HCT116 (cell line): ENCODE data around the gene KRT17. TPM values are rescaled to one million over a fixed set of nuclear protein-coding genes. Genes with fewer than 3 reads are reported as not detected.

Experiments used
- ATAC-seq: fragments of 200-7000 bp; cut with Tn5 transposase; 2 replicates; pipeline ENCODE4 v1.9.1; 2020; ENCODE audit warnings: mild to moderate bottlenecking, moderate library complexity
- BruUV-seq: library from RNA; stranded (reverse); fragments of 400-500 nt; replicated peaks from 2 replicates; lab custom pipeline; 2021; lab: Mats Ljungman, UMichigan
- CTCF ChIA-PET: fragments of 300-600 bp; sonication (Branson Sonifier 250); formaldehyde crosslinking; loops from one replicate; lab custom pipeline; 2021; ENCODE audit warnings: antibody characterized with exemption; lab: Charles Lee
- POLR2A ChIA-PET: fragments of 300-600, 350-600 bp; sonication (Branson Sonifier 250); formaldehyde crosslinking; loops from one replicate; lab custom pipeline; 2021; ENCODE audit warnings: antibody characterized with exemption; lab: Charles Lee
- RAD21 ChIA-PET, 2 experiments: fragments of 300-600 bp; sonication (Branson Sonifier 250); formaldehyde crosslinking; loops; one replicate each; lab custom pipeline; 2023; ENCODE audit warnings: low total read pairs in 2 of 2; ENCODE audit not compliant: uncharacterized antibody in 2 of 2, unreplicated experiment in 2 of 2, low non-redundant PET in 1 of 2; lab: Charles Lee
- DNase-seq: peaks from one replicate; pipeline ENCODE4 v3.0.0-alpha.2; 2010; ENCODE audit warnings: low read depth, low spot score
- H2AFZ ChIP-seq: fragments of 200-600 bp; shearing (Covaris generic), sonication (generic); 2 replicates; pipeline ENCODE4 v1.6.1; 2017; ENCODE audit warnings: low read depth, mixed run types, mixed read lengths, antibody characterized with exemption, low read length; ENCODE audit not compliant: poor library complexity, severe bottlenecking
- H3K27ac ChIP-seq: 2 replicates; pipeline ENCODE4 v1.5.1; 2012; ENCODE audit warnings: low read depth, low read length
- H3K27me3 ChIP-seq: fragments of 200-600 bp; sonication (generic); 2 replicates; pipeline ENCODE4 v1.6.1; 2016; ENCODE audit warnings: mixed run types, low read length, mixed read lengths; ENCODE audit not compliant: insufficient read depth
- H3K36me3 ChIP-seq, 2 experiments: fragments of 200-500 bp in 1 of 2; fragments of 200-600 bp in 1 of 2; sonication (Bioruptor generic) in 1 of 2; sonication (generic) in 1 of 2; 2 replicates each; pipeline versions ENCODE4 v1.5.1 to v1.6.1; 2014 to 2016; ENCODE audit warnings: low read length in 2 of 2, inconsistent platforms in 1 of 2, mixed read lengths in 1 of 2, mixed run types in 1 of 2; ENCODE audit not compliant: insufficient read depth in 2 of 2, control insufficient read depth in 1 of 2
- H3K4me1 ChIP-seq, 2 experiments: fragments of 200-600 bp in 1 of 2; sonication (generic) in 1 of 2; 2 replicates each; pipeline versions ENCODE4 v1.5.1 to v1.6.1; 2012 to 2017; ENCODE audit warnings: low read length in 2 of 2, inconsistent platforms in 1 of 2, mild to moderate bottlenecking in 1 of 2, mixed read lengths in 1 of 2, mixed run types in 1 of 2, moderate library complexity in 1 of 2; ENCODE audit not compliant: insufficient read depth in 2 of 2, control insufficient read depth in 1 of 2
- H3K4me2 ChIP-seq: fragments of 200-600 bp; sonication (generic); 2 replicates; pipeline ENCODE4 v1.6.1; 2017; ENCODE audit warnings: mixed run types, low read length, mixed read lengths
- H3K4me3 ChIP-seq, 2 experiments: fragments of 200-600 bp in 1 of 2; sonication (generic) in 1 of 2; replicated peaks in 1 of 2; 2 replicates each; pipeline ENCODE4 v1.5.1; 2011 to 2016; ENCODE audit warnings: low read length in 2 of 2, control low read depth in 1 of 2, low read depth in 1 of 2, mild to moderate bottlenecking in 1 of 2, mixed read lengths in 1 of 2, mixed run types in 1 of 2
- H3K79me2 ChIP-seq: fragments of 200-600 bp; sonication (generic); 2 replicates; pipeline ENCODE4 v1.6.1; 2017; ENCODE audit warnings: mild to moderate bottlenecking, mixed run types, low read length, moderate library complexity, mixed read lengths; ENCODE audit not compliant: insufficient read depth
- H3K9ac ChIP-seq: fragments of 200-600 bp; sonication (generic); 2 replicates; pipeline ENCODE4 v1.6.1; 2016; ENCODE audit warnings: low read length, mixed read lengths
- H3K9me2 ChIP-seq: fragments of 200-600 bp; sonication (generic), shearing (Covaris generic); 2 replicates; pipeline ENCODE4 v1.6.1; 2017; ENCODE audit warnings: mixed run types, mild to moderate bottlenecking, moderate library complexity; ENCODE audit not compliant: insufficient read depth
- H3K9me3 ChIP-seq, 2 experiments: fragments of 200-500 bp in 1 of 2; fragments of 200-600 bp in 1 of 2; sonication (Bioruptor generic) in 1 of 2; sonication (generic) in 1 of 2; 2 replicates each; pipeline ENCODE4 v1.6.1; 2014 to 2017; ENCODE audit warnings: low read length in 2 of 2, mixed read lengths in 2 of 2, inconsistent platforms in 1 of 2, low read depth in 1 of 2, mild to moderate bottlenecking in 1 of 2, mixed run types in 1 of 2, moderate library complexity in 1 of 2; ENCODE audit not compliant: control insufficient read depth in 1 of 2, insufficient read depth in 1 of 2
- H4K20me1 ChIP-seq: fragments of 200-600 bp; sonication (generic), shearing (Covaris generic); 2 replicates; pipeline ENCODE4 v1.6.1; 2017; ENCODE audit warnings: mixed run types, mild to moderate bottlenecking, moderate library complexity; ENCODE audit not compliant: insufficient read depth
- CTCF ChIP-seq, 3 experiments: fragments of 200-600 bp in 1 of 3; sonication (generic) in 1 of 3; IDR thresholded peaks in 2 of 3; conservative IDR thresholded peaks in 1 of 3; 2 replicates each; pipeline ENCODE4 v1.5.1; 2012 to 2017; ENCODE audit warnings: low read depth in 2 of 3, low read length in 2 of 3, antibody characterized with exemption in 1 of 3, borderline replicate concordance in 1 of 3, control low read depth in 1 of 3, mild to moderate bottlenecking in 1 of 3, mixed read lengths in 1 of 3, mixed run types in 1 of 3, moderate library complexity in 1 of 3; ENCODE audit not compliant: insufficient read depth in 1 of 3
- POLR2A ChIP-seq: IDR thresholded peaks from 2 replicates; pipeline ENCODE4 v1.7.0; 2011; ENCODE audit warnings: borderline replicate concordance; ENCODE audit not compliant: insufficient read depth, insufficient read length; ENCODE audit errors: extremely low read depth
- POLR2AphosphoS5 ChIP-seq: IDR thresholded peaks from 2 replicates; pipeline ENCODE4 v1.6.1; 2011; ENCODE audit warnings: mild to moderate bottlenecking, low read depth, low read length, moderate library complexity
- RAD21 ChIP-seq: IDR thresholded peaks from 2 replicates; pipeline ENCODE4 v1.6.1; 2012; ENCODE audit warnings: low read depth, mild to moderate bottlenecking
- REST ChIP-seq: IDR thresholded peaks from 2 replicates; pipeline ENCODE4 v1.6.1; 2012; ENCODE audit warnings: low read depth
- SIN3A ChIP-seq: IDR thresholded peaks from 2 replicates; pipeline ENCODE4 v1.6.1; 2012; ENCODE audit warnings: low read depth
- YY1 ChIP-seq: IDR thresholded peaks from 2 replicates; pipeline ENCODE4 v1.6.1; 2011; ENCODE audit warnings: low read length, low read depth, moderate library complexity, mild to moderate bottlenecking; ENCODE audit not compliant: insufficient replicate concordance; ENCODE audit errors: extremely low read depth
- intact Hi-C: fragments of 100-400 bp; cut with micrococcal nuclease; formaldehyde crosslinking; loops from 2 replicates; pipeline ENCODE4 v1.10.0; 2022
- total RNA-seq: library from RNA; stranded (reverse); gene quantifications from one replicate; pipeline ENCODE4 v1.2.1, GENCODE V29; 2021; ENCODE audit not compliant: unreplicated experiment

The KRT17 gene
- total RNA-seq, 1 experiment from 2014 or later, result not detected

GRCh38 chr17:41665566-41666236, 41.3 kb upstream of the KRT17 start:
- Histone ChIP-seq H3K4me2 (peak overlapping the region; percentile 82), H3K4me1 (peaks cover 14 to 61% of the 10 kb centered on the region in 2 experiments), H3K27ac (peak overlapping the region; percentile 69), H3K9me3 (no peaks in the 10 kb centered on the region), H3K27me3 (no peaks in the 10 kb centered on the region), H3K4me3 (peak overlapping the region; percentile 44 to 57), H3K36me3 (no peaks in the 10 kb centered on the region), H2AFZ (no peak overlapping the region), H3K79me2 (no peaks in the 10 kb centered on the region), H4K20me1 (no peaks in the 10 kb centered on the region), H3K9ac (peak overlapping the region; percentile 59), H3K9me2 (no peaks in the 10 kb centered on the region)
- RAD21 ChIA-PET, result interaction anchor here (0.5 to 1.7 kb wide), 3 partner anchors 37 to 117 kb away, joined by 3 to 10 read pairs (median 7); no protein-coding TSS in a partner anchor
- no TSS peak for BruUV-seq
- intact Hi-C loops, result loop anchor here (1.0 to 5.0 kb wide), 4 partner anchors 116 to 1307 kb away; no protein-coding TSS in a partner anchor
- POLR2A ChIA-PET, result interaction anchor here (0.6 to 1.7 kb wide), 10 partner anchors 13 to 1050 kb away, joined by 3 to 11 read pairs (median 4); partner anchors contain the start of genes EIF1 and KRT19
- ATAC-seq, result peak; percentile 84
- TF ChIP-seq SIN3A (no peak), REST (no peak), POLR2AphosphoS5 (peak; percentile 66), POLR2A (peak; percentile 30), YY1 (no peak), CTCF (IDR thresholded peaks at IDR 0.05 in 2 of 3, conservative IDR thresholded peaks at IDR 0.05 in 1 of 3; ENCODE audit: borderline replicate concordance in 1 of 3, insufficient read depth in 1 of 3, low read depth in 2 of 3, low read length in 2 of 3) (peak; percentile 70 to 94 (median 92)), RAD21 (peak; percentile 42; the same call in 1 of the 2 replicates)
- CTCF ChIA-PET, result interaction anchor here (0.6 to 8.7 kb wide), 23 partner anchors 8 to 1127 kb away, joined by 3 to 217 read pairs (median 5); partner anchors contain the start of gene EIF1
- DNase-seq, result peak; percentile 66
